Measurements from ENCODE around the gene CD48. TPM values are rescaled to one million over a fixed set of nuclear protein-coding genes. Genes with fewer than 3 reads are reported as not detected.
"Not testable (repeated sequence)": the region's sequence is repeated elsewhere in the genome, so short reads cannot be mapped to it uniquely, and the experiment has no call there.

CD48 gene
- total RNA-seq, 1 experiment from 2014 or later: not detected

DNA sequence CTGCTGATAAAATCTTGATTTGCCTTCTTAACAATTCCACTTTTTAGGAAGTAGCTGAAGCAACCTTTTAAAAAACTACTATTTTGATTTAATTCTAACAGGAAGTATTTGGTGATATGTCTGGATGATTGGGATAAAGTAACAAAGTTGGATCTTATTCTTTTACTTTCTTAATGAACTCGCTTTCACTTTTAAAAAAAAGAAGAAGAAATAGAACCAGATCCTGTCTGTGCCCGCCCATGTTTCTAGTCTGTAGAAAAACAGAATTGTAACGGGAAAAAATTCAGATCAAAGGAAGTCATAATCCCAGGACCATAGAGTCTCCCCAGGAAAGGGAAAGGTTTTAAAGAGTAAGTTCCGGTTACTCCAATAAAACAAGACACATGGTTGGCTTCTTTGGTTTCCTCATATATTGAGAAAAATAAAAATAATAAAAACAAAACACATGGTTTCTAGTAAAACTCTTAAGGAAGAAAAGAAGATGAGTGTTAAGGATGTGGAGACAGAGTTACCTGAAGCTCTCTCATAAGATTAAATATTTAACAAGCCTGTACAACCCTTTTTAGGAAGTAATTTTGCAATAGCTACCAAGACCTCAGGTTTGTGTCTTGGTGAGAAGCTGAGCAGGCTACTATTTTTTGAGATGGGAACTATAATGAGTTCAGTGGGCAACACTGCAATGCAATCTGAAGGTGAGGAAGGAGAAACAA lies 4.9 kb downstream of the CD48 start:
- Histone ChIP-seq H3K4me3 (ENCODE audit: low read depth, low read length, poor library complexity, severe bottlenecking) (no peak overlapping the region), H3K27me3 (replicated peaks; ENCODE audit: insufficient read depth, low read depth, low read length, poor library complexity) (peaks cover 28% of the 10 kb centered on the region), H3K9me3 (ENCODE audit: low read depth, low read length, poor library complexity, severe bottlenecking) (no peaks in the 10 kb centered on the region), H3K4me1 (ENCODE audit: insufficient read depth, low read length, poor library complexity, severe bottlenecking) (no peaks in the 10 kb centered on the region), H3K36me3 (ENCODE audit: insufficient read depth, low read length, poor library complexity, severe bottlenecking) (no peaks in the 10 kb centered on the region), H3K27ac (ENCODE audit: low read depth, low read length, poor library complexity, severe bottlenecking) (no peak overlapping the region)
- intact Hi-C loops (cut with micrococcal nuclease; ENCODE audit: unreplicated experiment): no loop called here
- no peak for DNase-seq (ENCODE audit: low spot score)
- TF ChIP-seq, protein P1, sequence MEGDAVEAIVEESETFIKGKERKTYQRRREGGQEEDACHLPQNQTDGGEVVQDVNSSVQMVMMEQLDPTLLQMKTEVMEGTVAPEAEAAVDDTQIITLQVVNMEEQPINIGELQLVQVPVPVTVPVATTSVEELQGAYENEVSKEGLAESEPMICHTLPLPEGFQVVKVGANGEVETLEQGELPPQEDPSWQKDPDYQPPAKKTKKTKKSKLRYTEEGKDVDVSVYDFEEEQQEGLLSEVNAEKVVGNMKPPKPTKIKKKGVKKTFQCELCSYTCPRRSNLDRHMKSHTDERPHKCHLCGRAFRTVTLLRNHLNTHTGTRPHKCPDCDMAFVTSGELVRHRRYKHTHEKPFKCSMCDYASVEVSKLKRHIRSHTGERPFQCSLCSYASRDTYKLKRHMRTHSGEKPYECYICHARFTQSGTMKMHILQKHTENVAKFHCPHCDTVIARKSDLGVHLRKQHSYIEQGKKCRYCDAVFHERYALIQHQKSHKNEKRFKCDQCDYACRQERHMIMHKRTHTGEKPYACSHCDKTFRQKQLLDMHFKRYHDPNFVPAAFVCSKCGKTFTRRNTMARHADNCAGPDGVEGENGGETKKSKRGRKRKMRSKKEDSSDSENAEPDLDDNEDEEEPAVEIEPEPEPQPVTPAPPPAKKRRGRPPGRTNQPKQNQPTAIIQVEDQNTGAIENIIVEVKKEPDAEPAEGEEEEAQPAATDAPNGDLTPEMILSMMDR (conservative IDR thresholded peaks at IDR 0.05; ENCODE audit: low read depth, low read length): no peak
- TF ChIP-seq EZH2 (IDR thresholded peaks at IDR 0.05; ENCODE audit: borderline replicate concordance, low read depth, low read length, poor library complexity, severe bottlenecking): no peak
- BruUV-seq (replicated peaks): no TSS peak
- POLR2A ChIA-PET (ENCODE audit: low non-redundant PET): no interaction called here
- CTCF ChIA-PET: no interaction called here

DNA sequence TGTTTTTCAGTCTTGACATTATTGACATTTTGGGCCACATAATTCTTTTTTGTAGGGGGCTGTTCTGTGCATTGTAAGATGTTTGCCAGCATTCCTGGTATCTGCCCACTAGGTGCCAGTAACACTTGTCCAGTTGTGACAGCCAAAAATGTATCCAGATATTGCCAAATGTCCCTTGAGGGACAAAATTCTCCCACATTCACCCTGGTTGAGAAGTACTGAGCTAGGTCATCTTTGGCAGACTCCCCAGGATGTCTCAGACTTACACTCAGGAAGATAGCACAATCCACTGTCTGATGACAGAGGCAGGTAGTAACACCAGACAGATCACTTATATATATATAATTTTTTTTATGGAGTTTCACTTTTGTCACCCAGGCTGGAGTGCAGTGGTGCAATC lies 5.9 kb downstream of the CD48 start:
- H3K4me1 ChIP-seq (ENCODE audit: insufficient read depth, low read length, poor library complexity, severe bottlenecking): no peaks in the 10 kb centered on the region
- no peaks in the 10 kb centered on the region for H3K9me3 ChIP-seq (ENCODE audit: low read depth, low read length, poor library complexity, severe bottlenecking)
- POLR2A ChIA-PET (ENCODE audit: low non-redundant PET): no interaction called here
- CTCF ChIA-PET: no interaction called here
- no peak for DNase-seq (ENCODE audit: low spot score)
- intact Hi-C loops (cut with micrococcal nuclease; ENCODE audit: unreplicated experiment): no loop called here
- H3K36me3 ChIP-seq (ENCODE audit: insufficient read depth, low read length, poor library complexity, severe bottlenecking): no peaks in the 10 kb centered on the region
- H3K4me3 ChIP-seq (ENCODE audit: low read depth, low read length, poor library complexity, severe bottlenecking): no peak overlapping the region
- peaks cover 27% of the 10 kb centered on the region for H3K27me3 ChIP-seq (replicated peaks; ENCODE audit: insufficient read depth, low read depth, low read length, poor library complexity)
- no peak overlapping the region for H3K27ac ChIP-seq (ENCODE audit: low read depth, low read length, poor library complexity, severe bottlenecking)
- no peak for TF ChIP-seq EZH2 (IDR thresholded peaks at IDR 0.05; ENCODE audit: borderline replicate concordance, low read depth, low read length, poor library complexity, severe bottlenecking)
- TF ChIP-seq, protein P1 (conservative IDR thresholded peaks at IDR 0.05; ENCODE audit: low read depth, low read length): no peak
- no TSS peak for BruUV-seq (replicated peaks)

DNA sequence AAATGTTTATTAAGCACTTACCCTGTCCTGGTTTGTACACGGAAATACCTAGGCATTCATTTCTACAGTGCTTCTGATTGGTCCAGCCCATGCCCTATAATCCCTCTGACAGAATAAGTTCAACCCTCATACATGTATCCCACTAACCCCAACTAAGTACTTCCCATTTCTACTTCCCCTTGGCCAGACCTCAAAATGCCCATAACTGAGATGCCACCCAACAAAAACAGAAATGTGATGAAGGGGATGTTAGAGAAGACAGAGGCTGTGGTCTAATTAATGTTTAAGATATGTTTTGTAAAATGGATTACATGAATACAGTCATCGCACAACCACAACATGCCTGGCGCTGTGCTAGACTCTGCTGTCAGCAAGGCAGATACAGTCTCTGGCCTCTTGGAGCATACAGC lies 6.4 kb downstream of the CD48 start:
- H3K36me3 ChIP-seq (ENCODE audit: insufficient read depth, low read length, poor library complexity, severe bottlenecking); intact Hi-C loops (cut with micrococcal nuclease; ENCODE audit: unreplicated experiment); H3K4me3 ChIP-seq (ENCODE audit: low read depth, low read length, poor library complexity, severe bottlenecking); POLR2A ChIA-PET (ENCODE audit: low non-redundant PET); H3K9me3 ChIP-seq (ENCODE audit: low read depth, low read length, poor library complexity, severe bottlenecking); CTCF ChIA-PET; H3K27ac ChIP-seq (ENCODE audit: low read depth, low read length, poor library complexity, severe bottlenecking); H3K4me1 ChIP-seq (ENCODE audit: insufficient read depth, low read length, poor library complexity, severe bottlenecking); DNase-seq (ENCODE audit: low spot score); BruUV-seq (replicated peaks): not testable (repeated sequence)
- H3K27me3 ChIP-seq (replicated peaks; ENCODE audit: insufficient read depth, low read depth, low read length, poor library complexity): peaks cover 27% of the 10 kb centered on the region

DNA sequence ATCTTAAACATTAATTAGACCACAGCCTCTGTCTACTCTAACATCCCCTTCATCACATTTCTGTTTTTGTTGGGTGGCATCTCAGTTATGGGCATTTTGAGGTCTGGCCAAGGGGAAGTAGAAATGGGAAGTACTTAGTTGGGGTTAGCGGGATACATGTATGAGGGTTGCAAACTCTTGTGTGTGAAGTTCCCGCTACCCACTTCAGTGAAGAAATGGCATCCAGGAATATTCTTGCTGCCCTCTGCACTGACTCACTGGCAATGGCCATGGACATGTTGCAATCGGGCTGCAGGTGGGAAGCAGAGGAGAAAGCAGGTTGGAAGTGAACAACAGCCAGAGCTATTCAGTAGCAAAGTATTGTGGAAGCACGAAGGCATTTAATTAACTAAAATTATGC lies 7.4 kb downstream of the CD48 start:
- POLR2A ChIA-PET (ENCODE audit: low non-redundant PET): no interaction called here
- Histone ChIP-seq H3K27me3 (replicated peaks; ENCODE audit: insufficient read depth, low read depth, low read length, poor library complexity) (peaks cover 27% of the 10 kb centered on the region), H3K9me3 (ENCODE audit: low read depth, low read length, poor library complexity, severe bottlenecking) (no peaks in the 10 kb centered on the region), H3K36me3 (ENCODE audit: insufficient read depth, low read length, poor library complexity, severe bottlenecking) (no peaks in the 10 kb centered on the region), H3K4me3 (ENCODE audit: low read depth, low read length, poor library complexity, severe bottlenecking) (no peak overlapping the region), H3K4me1 (ENCODE audit: insufficient read depth, low read length, poor library complexity, severe bottlenecking) (no peaks in the 10 kb centered on the region), H3K27ac (ENCODE audit: low read depth, low read length, poor library complexity, severe bottlenecking) (no peak overlapping the region)
- TF ChIP-seq EZH2 (IDR thresholded peaks at IDR 0.05; ENCODE audit: borderline replicate concordance, low read depth, low read length, poor library complexity, severe bottlenecking): no peak
- TF ChIP-seq, protein P1 (conservative IDR thresholded peaks at IDR 0.05; ENCODE audit: low read depth, low read length): no peak
- intact Hi-C loops (cut with micrococcal nuclease; ENCODE audit: unreplicated experiment): no loop called here
- CTCF ChIA-PET: no interaction called here
- no TSS peak for BruUV-seq (replicated peaks)
- DNase-seq (ENCODE audit: low spot score): no peak
